Right lobe of liver (tissue), 4 donors: ENCODE results near the gene CLEC18C.
"Not testable (repeated sequence)": the region's sequence is repeated elsewhere in the genome, so short reads cannot be mapped to it uniquely, and the experiment has no call there.

Source experiments
- POLR2A ChIP-seq: fragments of 450-650 bp; IDR thresholded peaks from one replicate; pipeline ENCODE4 v1.6.1; 2017; ENCODE audit warnings: antibody characterized with exemption, mild to moderate bottlenecking
- TF ChIP-seq, protein P1 (sequence below), 4 donors: fragments of 200-600 bp in 3 of 4; fragments of 450-650 bp in 1 of 4; IDR thresholded peaks; one replicate each; pipeline versions ENCODE4 v1.5.1 to v1.8.0; 2016 to 2022; ENCODE audit warnings: antibody characterized with exemption in 4 of 4, mild to moderate bottlenecking in 2 of 4
- donor health status: DM: no; HTN: no; CAD: no.
- donor health status: DM: no; HTN: no; CAD: no.
- donor health status: DM: no; HTN: yes; CAD: no.

- TF ChIP-seq, protein P1, sequence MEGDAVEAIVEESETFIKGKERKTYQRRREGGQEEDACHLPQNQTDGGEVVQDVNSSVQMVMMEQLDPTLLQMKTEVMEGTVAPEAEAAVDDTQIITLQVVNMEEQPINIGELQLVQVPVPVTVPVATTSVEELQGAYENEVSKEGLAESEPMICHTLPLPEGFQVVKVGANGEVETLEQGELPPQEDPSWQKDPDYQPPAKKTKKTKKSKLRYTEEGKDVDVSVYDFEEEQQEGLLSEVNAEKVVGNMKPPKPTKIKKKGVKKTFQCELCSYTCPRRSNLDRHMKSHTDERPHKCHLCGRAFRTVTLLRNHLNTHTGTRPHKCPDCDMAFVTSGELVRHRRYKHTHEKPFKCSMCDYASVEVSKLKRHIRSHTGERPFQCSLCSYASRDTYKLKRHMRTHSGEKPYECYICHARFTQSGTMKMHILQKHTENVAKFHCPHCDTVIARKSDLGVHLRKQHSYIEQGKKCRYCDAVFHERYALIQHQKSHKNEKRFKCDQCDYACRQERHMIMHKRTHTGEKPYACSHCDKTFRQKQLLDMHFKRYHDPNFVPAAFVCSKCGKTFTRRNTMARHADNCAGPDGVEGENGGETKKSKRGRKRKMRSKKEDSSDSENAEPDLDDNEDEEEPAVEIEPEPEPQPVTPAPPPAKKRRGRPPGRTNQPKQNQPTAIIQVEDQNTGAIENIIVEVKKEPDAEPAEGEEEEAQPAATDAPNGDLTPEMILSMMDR (IDR thresholded peaks at IDR 0.05): not testable (repeated sequence)
- TF ChIP-seq POLR2A: not testable (repeated sequence)
Measured at GRCh38 chr16:70174387-70174932, 873 bp downstream of the CLEC18C start.
